Measurements from ENCODE around the gene ALDH1A3. TPM values are rescaled to one million over a fixed set of nuclear protein-coding genes. Genes with fewer than 3 reads are reported as not detected.
A peak's percentile ranks its signal among the peaks of the same experiment; 100 is the strongest.

ALDH1A3 gene
- total and polyA plus RNA-seq, 2 donors (not counting 1 experiment from before 2014, with no cell fraction given) = not detected

DNA sequence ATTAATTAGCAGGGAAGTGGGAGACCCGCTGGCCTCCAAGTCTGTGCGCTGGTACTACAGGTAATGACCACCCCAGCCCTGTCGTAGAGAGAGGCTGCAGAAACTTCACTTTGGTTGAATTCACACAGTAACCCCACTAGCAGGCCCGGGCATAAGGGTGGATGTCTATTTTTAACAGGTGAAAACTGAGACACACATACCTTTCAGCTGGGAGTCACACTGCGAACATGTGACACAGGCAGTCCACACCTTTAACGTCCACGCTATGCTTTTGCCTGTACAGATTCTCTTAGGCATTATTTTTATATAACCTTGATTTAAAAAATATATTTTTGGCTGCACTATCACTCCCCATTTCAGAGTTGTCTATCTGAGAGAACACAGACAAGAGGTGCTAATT lies 43.4 kb downstream of the ALDH1A3 start:
- H3K9me3 Mint-ChIP-seq (ENCODE audit: insufficient read depth) = no peaks in the 10 kb centered on the region
- peak overlapping the region; percentile 78 for H3K4me2 ChIP-seq (replicated peaks; ENCODE audit: low read depth, low read length, poor library complexity, severe bottlenecking)
- peaks cover 78% of the 10 kb centered on the region for H3K4me1 Mint-ChIP-seq
- peaks cover 49% of the 10 kb centered on the region for H3K79me2 ChIP-seq (ENCODE audit: control insufficient read depth, insufficient read depth, low read length)
- H3K36me3 ChIP-seq (replicated peaks in 1 of 2; ENCODE audit: control extremely low read depth in 1 of 2, control insufficient read depth in 1 of 2, extremely low read depth in 1 of 2, insufficient read depth in 2 of 2, low read length in 1 of 2) = peaks cover 0 to 17% of the 10 kb centered on the region in 2 experiments
- H3K4me3 ChIP-seq (ENCODE audit: control extremely low read depth in 1 of 5, extremely low read depth in 1 of 5, insufficient read depth in 1 of 5, low read depth in 2 of 5, low read length in 4 of 5) = peak overlapping the region in 1 of 5 experiments; percentile 56
- no peaks in the 10 kb centered on the region for H3K9me3 ChIP-seq (ENCODE audit: control extremely low read depth in 1 of 3, control insufficient read depth in 2 of 3, insufficient read depth in 1 of 3, low read length in 2 of 3)
- peak overlapping the region; percentile 55 for H3K9ac ChIP-seq (ENCODE audit: low read length)
- H3K4me1 ChIP-seq (ENCODE audit: control insufficient read depth in 2 of 2, insufficient read depth in 2 of 2, low read length in 2 of 2) = peaks cover 52 to 73% of the 10 kb centered on the region in 2 donors
- ATAC-seq (ENCODE audit: low read depth) (no peak), DNase-seq (no peak)
- H3K27me3 Mint-ChIP-seq = no peaks in the 10 kb centered on the region
- H3K4me3 Mint-ChIP-seq = peak overlapping the region; percentile 88
- H3K27ac Mint-ChIP-seq = peak overlapping the region; percentile 94
- CTCF ChIA-PET = interaction anchor here (14.9 kb wide), 1 partner anchor 85 kb away, joined by 807 read pairs; no protein-coding TSS in a partner anchor
- 100% methylated on average over 1 of the region's 7 CpGs for WGBS (ENCODE audit: insufficient coverage)
- intact Hi-C loops (cut with micrococcal nuclease) = loop anchor here (5.0 kb wide), 1 partner anchor 369 kb away; no protein-coding TSS in a partner anchor
- no peak for TF ChIP-seq CTCF (IDR thresholded peaks at IDR 0.05)
- no peaks in the 10 kb centered on the region for H3K27me3 ChIP-seq (replicated peaks in 1 of 4; ENCODE audit: control extremely low read depth in 1 of 4, control insufficient read depth in 3 of 4, insufficient read depth in 4 of 4, low read length in 3 of 4)
- H4K20me1 ChIP-seq (ENCODE audit: control insufficient read depth, insufficient read depth, low read length, poor library complexity, severe bottlenecking) = peaks cover 12% of the 10 kb centered on the region
- H3K27ac ChIP-seq (ENCODE audit: low read length in 2 of 2) = peak overlapping the region; percentile 65 to 80
- POLR2A ChIA-PET = no interaction called here
- H2AFZ ChIP-seq (ENCODE audit: insufficient read depth, low read depth, low read length, poor library complexity, severe bottlenecking) = peak overlapping the region; percentile 70

DNA sequence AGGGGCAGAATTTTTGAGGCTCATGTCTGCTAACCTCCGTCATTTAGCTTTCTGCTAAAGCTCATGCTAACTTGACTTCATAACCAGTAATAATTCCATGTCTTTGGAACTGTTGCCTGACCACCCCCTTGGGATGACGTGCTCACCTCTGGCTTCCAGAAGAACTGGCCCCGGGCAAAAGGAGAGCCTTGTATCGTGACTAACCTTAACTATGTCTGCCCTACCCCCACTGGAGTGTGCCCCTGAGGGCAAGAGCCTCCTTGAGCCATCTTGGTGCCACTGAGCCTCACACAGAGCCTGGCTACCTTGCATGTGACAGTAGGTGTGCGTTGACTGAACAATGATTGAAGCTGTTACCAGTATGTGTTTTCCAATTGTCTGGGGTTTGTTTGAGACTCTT lies 44.3 kb downstream of the ALDH1A3 start:
- no peak overlapping the region for H3K4me3 ChIP-seq (ENCODE audit: control extremely low read depth in 1 of 5, extremely low read depth in 1 of 5, insufficient read depth in 1 of 5, low read depth in 2 of 5, low read length in 4 of 5)
- Mint-ChIP-seq H3K27me3 (no peaks in the 10 kb centered on the region), H3K27ac (peak overlapping the region; percentile 94), H3K4me3 (no peak overlapping the region), H3K9me3 (ENCODE audit: insufficient read depth) (no peaks in the 10 kb centered on the region), H3K4me1 (peaks cover 79% of the 10 kb centered on the region)
- no peak for TF ChIP-seq EZH2 (IDR thresholded peaks at IDR 0.05; ENCODE audit: borderline replicate concordance, insufficient read depth, low read depth, low read length, poor library complexity, severe bottlenecking)
- peak overlapping the region in 1 of 2 donors; percentile 80 for H3K27ac ChIP-seq (ENCODE audit: low read length in 2 of 2)
- WGBS (ENCODE audit: insufficient coverage) = 94% methylated on average over 5 of the region's 5 CpGs
- H3K4me2 ChIP-seq (replicated peaks; ENCODE audit: low read depth, low read length, poor library complexity, severe bottlenecking) = no peak overlapping the region
- no peak for DNase-seq
- ChIA-PET POLR2A (interaction anchor here (0.6 kb wide), 1 partner anchor 32 kb away, joined by 5 read pairs; no protein-coding TSS in a partner anchor), CTCF (interaction anchor here (0.9 to 14.9 kb wide), 2 partner anchors 84 to 333 kb away, joined by 3 to 807 read pairs; no protein-coding TSS in a partner anchor)
- H3K9me3 ChIP-seq (ENCODE audit: control extremely low read depth in 1 of 3, control insufficient read depth in 2 of 3, insufficient read depth in 1 of 3, low read length in 2 of 3) = no peaks in the 10 kb centered on the region
- peaks cover 52 to 66% of the 10 kb centered on the region in 2 donors for H3K4me1 ChIP-seq (ENCODE audit: control insufficient read depth in 2 of 2, insufficient read depth in 2 of 2, low read length in 2 of 2)
- intact Hi-C loops (cut with micrococcal nuclease) = loop anchor here (5.0 kb wide), 1 partner anchor 368 kb away; no protein-coding TSS in a partner anchor
- ATAC-seq (ENCODE audit: low read depth) = no peak
- no peak overlapping the region for H2AFZ ChIP-seq (ENCODE audit: insufficient read depth, low read depth, low read length, poor library complexity, severe bottlenecking)
- H3K79me2 ChIP-seq (ENCODE audit: control insufficient read depth, insufficient read depth, low read length) = peaks cover 43% of the 10 kb centered on the region
- H3K27me3 ChIP-seq (replicated peaks in 1 of 4; ENCODE audit: control extremely low read depth in 1 of 4, control insufficient read depth in 3 of 4, insufficient read depth in 4 of 4, low read length in 3 of 4) = no peaks in the 10 kb centered on the region
- peaks cover 12% of the 10 kb centered on the region for H4K20me1 ChIP-seq (ENCODE audit: control insufficient read depth, insufficient read depth, low read length, poor library complexity, severe bottlenecking)
- no peak overlapping the region for H3K9ac ChIP-seq (ENCODE audit: low read length)
- H3K36me3 ChIP-seq (replicated peaks in 1 of 2; ENCODE audit: control extremely low read depth in 1 of 2, control insufficient read depth in 1 of 2, extremely low read depth in 1 of 2, insufficient read depth in 2 of 2, low read length in 1 of 2) = peaks cover 0 to 20% of the 10 kb centered on the region in 2 experiments

Data from B cell (primary cell).